GM21786 (cell line): Measurements from ENCODE around the gene CCN2.

Source experiments
- ATAC-seq: cut with Tn5 transposase; IDR thresholded peaks from one replicate; pipeline ENCODE4 v1.9.1; 2021; ENCODE audit not compliant: unreplicated experiment

CCN2 gene

DNA sequence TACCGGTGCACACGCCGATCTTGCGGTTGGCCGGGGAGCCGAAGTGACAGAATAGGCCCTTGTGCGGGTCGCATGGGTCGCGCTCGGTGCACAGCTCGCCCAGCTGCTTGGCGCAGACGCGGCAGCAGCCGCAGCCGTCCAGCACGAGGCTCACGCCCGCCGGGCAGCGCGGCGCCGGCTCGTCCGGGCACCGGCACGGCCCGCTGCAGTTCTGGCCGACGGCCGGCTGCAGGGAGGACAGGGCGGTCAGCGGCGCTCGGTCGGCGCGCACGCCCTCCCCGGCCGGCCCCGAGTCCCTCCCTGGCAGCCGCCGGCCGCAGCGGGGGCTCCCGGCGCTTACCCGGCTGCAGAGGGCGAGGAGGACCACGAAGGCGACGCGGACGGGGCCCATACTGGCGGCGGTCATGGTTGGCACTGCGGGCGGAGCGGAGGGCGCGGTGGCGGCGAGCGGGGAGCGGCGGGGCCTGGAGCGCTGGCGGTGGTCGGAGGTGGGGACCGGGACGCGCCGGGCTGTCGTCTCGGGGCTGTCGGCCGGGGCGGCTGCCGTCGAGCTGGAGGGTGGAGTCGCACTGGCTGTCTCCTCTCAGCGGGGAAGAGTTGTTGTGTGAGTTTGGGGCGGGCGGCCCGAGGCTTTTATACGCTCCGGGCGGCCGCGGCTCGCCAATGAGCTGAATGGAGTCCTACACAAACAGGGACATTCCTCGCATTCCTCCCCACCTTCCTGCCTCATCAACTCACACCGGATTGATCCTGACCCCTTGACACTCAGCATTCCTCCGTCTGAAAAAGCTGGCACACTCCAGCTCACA lies at the start of gene CCN2:
TSS of gene CCN2 (minus strand) at position 606 of the 809 bp plus-strand sequence. CDS start at position 406, 200 bp downstream.
- ATAC-seq, result no peak

GRCh38 chr6:132000296-132000695 lies 49.1 kb upstream of the CCN2 start:
- no peak for ATAC-seq

DNA sequence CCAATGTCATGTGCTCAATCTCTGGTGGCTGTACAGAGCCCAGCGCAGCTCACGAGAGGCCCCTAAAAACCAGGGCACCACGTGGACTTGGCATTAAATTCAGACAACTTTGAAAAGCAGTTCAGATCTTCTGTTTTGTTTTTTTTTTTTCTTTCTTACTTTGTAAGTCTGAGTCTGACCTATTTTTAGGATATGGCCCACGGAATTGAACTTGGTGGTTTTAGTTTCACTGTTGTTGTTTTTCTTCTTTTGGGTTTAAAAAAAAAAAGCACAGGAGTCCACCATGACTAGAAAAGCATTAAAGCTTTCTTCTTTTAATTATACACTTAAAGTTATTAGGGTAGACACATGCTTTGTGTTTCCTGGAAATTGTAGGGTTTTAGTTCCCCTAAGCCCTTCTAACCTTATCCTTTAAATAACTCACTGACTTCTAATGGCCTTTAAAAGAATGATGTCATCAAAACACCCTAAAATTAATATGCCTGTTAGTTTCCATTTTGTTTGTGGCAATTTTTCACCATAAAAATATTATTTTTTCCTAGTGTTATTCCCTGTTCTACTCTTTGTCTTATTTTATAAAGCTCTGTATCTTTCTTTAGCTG lies 48.5 kb upstream of the CCN2 start:
- ATAC-seq, result peak; percentile 71

DNA sequence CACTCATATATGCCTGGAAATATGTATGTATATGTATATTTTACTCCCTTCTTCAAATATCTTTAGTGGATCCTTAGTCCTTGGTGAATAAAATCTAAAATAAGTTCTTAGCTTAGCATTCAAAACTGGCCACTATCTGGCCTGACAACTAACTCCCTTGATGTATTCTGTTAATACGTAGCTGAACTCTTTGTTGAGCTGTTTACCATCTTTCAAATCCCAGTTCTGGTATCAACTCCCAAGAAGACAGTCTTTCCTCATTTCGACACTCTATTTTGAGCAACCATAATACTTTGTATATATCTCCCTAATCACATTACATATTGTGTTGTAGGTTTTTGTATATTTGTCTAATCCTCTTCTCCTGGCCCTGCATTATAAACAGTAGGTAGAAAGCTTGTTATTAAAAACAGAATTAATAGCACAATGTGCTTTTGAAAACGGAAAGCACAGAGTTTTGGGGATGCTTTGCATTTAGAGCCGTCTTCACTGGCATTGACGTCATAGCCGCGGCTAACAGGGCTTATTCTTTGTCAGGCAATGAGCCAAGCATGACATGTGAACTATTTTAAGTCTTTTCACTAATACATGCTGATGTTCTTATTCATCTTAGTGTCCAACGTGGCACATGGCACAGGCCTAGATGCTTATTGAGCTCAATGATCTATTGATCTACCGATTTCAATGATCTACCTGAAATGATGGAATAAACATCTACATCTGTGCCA lies 47.2 kb upstream of the CCN2 start:
- no peak for ATAC-seq

GRCh38 chr6:131997429-131998153 lies 46.4 kb upstream of the CCN2 start:
- no peak for ATAC-seq

GRCh38 chr6:131995917-131996316 lies 44.7 kb upstream of the CCN2 start:
- ATAC-seq, result no peak

DNA sequence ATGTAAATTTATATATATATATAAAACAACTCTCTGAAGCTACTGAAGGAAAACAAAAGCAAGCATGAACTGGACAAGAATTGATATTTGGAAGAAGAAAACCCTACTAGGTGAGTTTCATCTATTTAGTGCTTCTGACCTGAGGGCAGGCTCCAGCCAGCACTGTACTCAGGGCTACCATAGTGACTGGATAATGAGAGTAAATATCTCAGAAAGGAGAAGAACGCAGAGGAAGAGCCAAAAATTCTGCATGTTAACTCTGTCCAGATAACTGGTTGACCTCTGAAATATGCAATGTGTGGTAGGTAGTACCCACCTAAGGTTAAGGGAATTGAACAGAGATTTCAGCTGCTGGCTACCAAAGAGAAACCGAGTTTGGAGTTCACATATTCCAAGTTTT lies 41.4 kb upstream of the CCN2 start:
- no peak for ATAC-seq

DNA sequence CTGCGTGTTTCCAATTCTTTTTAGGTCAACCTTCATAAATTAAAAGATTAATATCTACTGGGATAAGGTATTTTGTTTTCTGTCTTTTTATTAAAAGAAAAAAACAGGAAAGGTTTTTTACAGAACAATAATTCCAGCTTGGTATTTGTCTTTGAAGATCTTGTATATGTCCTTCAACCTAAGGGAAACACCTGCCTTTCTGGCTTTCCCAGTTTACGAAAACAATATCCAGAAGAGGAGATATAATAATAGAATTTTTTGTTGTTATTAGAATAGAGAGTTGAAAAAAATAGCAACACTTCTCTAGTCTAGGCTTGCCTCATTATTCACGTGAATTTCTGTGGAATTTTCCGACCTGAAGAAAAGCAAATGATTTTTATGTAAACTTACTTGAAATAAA lies 37.9 kb upstream of the CCN2 start:
- no peak for ATAC-seq

- ATAC-seq, result no peak
These were observed 31.6 kb upstream of the CCN2 start for GRCh38 chr6:131982740-131983259.

- ATAC-seq, result no peak
These were observed 30.4 kb upstream of the CCN2 start for GRCh38 chr6:131981624-131981978.

- no peak for ATAC-seq
These were observed 29.8 kb upstream of the CCN2 start for GRCh38 chr6:131980791-131981623.

DNA sequence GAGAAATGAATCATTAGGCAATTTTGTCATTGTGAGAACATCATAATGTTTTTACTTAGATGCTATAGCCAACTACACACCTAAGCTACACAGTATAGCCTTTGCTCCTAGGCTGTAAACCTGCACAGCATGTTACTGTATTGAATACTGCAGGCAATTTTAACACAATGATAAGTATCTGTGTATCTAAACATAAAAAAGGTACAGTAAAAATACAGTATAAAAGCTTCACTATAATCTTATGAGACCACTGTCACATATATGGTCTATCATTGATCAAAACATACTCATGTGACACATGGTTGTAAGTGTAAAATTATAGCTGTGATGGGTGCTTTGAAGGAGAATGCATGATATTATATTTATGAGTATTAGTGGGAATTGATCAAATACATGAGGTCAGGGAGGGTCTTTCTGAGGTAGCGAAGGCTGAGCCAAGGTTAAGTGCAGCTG lies 29.2 kb upstream of the CCN2 start:
- ATAC-seq, result no peak

- ATAC-seq, result no peak
These were observed 28.6 kb upstream of the CCN2 start for GRCh38 chr6:131979515-131980337.

DNA sequence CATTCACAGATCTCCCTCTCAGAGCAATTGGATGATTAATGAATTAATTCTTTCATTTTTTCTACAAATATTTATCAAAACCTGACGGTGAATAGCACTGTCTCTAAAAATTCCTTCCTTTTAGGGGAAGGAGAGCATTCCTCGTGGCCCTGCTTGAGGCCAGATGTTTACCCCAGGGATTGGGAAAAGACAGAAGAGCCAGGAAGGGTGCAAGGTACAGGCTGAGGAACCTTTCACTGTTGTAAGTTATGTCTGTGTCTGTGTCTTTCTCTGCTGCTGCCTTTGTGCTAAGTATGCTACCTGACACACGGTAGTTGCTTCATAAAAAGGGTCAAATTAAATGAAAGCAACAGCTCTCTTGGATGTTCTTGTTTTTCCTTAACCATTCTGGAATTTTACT lies 27.4 kb upstream of the CCN2 start:
- ATAC-seq, result no peak

GRCh38 chr6:131976545-131977061 lies 25.4 kb upstream of the CCN2 start:
- ATAC-seq, result no peak

DNA sequence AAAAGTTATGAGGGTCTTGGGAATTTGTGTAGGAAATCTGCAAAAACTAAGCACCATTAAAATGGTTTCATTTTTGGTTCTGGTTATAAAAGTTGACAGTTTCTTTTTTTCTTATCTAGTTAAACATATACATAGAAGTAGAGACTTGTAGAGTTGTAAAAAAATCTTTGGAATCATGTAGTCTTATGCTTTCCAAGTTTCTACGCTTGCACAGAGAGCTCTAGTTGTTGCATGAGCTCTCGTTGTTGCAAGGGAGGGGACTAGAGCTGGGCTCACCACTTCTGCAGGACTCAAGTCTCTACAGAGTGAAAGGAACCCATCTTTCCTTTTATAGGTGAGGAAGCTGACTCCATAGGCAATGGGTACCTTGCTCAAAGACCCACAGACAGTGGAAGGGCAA lies 21.6 kb upstream of the CCN2 start:
- no peak for ATAC-seq

GRCh38 chr6:131970076-131970859 lies 19.1 kb upstream of the CCN2 start:
- ATAC-seq, result no peak

- no peak for ATAC-seq
These were observed 17.5 kb upstream of the CCN2 start for GRCh38 chr6:131968656-131969055.
